GM10847 (cell line): Measurements from ENCODE around the gene IFT43.

Source experiments
- POLR2A ChIP-seq: IDR thresholded peaks from 2 replicates; pipeline ENCODE4 v1.6.1; 2011; ENCODE audit not compliant: insufficient read length; ENCODE audit errors: extremely low read depth

IFT43 gene

GRCh38 chr14:76126076-76126475 is 140.5 kb downstream of the IFT43 start:
- no peak for TF ChIP-seq POLR2A

GRCh38 chr14:76129851-76130576 is 144.5 kb downstream of the IFT43 start:
- no peak for TF ChIP-seq POLR2A

- TF ChIP-seq POLR2A: no peak
Observed at GRCh38 chr14:76131071-76131965, 145.8 kb downstream of the IFT43 start.

GRCh38 chr14:76133103-76133502 is 147.5 kb downstream of the IFT43 start:
- TF ChIP-seq POLR2A: no peak
